ENCODE data around the gene ZFPL1.

The ZFPL1 gene

DNA sequence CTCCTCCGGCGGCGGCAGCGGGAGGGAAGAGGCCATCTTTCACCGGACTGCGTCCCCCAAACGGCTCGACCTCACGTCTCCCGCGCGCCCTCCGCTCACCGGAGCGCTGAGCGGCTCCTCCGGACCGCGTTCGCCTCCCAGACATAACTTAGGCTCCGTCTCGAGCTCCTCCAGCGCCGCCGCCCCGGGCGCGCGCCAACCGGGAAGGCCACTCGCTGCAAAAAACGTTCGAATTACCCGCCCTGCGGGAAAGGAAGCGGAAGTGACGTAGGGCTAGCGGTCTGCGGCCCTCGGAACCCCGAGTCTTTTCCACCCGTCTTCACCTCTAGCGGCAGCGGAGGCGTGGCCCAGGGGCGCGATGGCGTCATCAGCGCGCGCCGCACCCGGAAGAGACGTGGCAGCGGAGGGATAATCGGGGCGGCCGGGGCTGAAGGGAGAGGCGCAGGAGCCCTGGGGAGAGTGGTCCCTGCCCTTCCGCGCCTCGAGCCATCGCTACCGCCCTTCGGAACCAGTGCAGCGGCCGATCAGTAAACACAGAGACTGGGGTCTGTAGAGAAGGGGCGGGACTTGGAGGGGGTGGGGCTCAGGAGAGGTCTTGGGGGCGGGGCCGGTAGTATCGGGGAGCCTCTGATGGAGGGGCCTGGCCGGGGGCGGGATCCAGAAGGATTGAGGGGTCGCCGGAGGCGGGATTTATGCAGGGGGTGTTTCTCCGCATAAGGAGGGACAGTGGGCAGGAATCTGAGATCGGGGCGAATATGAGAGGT lies at the start of gene ZFPL1, which contains the start of gene CDCA5:
ZFPL1 (plus strand) TSS at position 389 of the 764 bp plus-strand sequence. CDS start 477 bp downstream, outside the sequence.
CDCA5 (minus strand) TSS at position 207 of the 764 bp plus-strand sequence; CDS start at position 145, 62 bp downstream.
- peak within 1 kb of the TSS; percentile 98 for H3K4me3 ChIP-seq (ENCODE audit: low read length)
- TF ChIP-seq, protein P1, sequence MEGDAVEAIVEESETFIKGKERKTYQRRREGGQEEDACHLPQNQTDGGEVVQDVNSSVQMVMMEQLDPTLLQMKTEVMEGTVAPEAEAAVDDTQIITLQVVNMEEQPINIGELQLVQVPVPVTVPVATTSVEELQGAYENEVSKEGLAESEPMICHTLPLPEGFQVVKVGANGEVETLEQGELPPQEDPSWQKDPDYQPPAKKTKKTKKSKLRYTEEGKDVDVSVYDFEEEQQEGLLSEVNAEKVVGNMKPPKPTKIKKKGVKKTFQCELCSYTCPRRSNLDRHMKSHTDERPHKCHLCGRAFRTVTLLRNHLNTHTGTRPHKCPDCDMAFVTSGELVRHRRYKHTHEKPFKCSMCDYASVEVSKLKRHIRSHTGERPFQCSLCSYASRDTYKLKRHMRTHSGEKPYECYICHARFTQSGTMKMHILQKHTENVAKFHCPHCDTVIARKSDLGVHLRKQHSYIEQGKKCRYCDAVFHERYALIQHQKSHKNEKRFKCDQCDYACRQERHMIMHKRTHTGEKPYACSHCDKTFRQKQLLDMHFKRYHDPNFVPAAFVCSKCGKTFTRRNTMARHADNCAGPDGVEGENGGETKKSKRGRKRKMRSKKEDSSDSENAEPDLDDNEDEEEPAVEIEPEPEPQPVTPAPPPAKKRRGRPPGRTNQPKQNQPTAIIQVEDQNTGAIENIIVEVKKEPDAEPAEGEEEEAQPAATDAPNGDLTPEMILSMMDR (IDR thresholded peaks at IDR 0.05; ENCODE audit: insufficient read depth, low read depth, low read length, missing control alignments), result no peak

GRCh38 chr11:65034423-65034822 lies 49.6 kb upstream of the ZFPL1 start:
- DNase-seq (ENCODE audit: low read depth), result no peak
- TF ChIP-seq, protein P1 (IDR thresholded peaks at IDR 0.05; ENCODE audit: insufficient read depth, low read depth, low read length, missing control alignments), result no peak
- H3K4me3 ChIP-seq (ENCODE audit: low read length), result no peak overlapping the region

More for the DNA sequence above, at the start of gene ZFPL1, which contains the start of gene CDCA5:
- peak; percentile 96 for DNase-seq (ENCODE audit: low read depth)

DNA sequence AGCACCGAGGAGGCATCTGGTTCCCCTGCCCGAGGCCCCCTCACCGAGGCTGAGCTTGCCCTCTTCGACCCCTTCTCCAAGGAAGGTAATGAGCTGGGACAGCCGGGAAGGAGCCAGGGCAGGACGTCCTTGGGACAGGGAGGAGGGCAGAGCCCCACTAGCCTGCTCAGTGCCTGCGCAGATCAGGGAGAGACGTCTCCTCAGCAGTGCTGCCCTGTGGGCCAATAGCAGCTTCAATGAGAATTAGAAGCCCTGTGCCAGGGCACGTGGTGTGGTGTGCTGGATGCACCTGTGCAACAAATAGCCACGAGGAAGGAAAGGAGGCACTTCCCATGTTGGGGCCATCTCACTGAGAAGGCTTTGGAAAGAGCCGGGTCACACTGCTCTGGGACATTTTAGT lies 48.4 kb upstream of the ZFPL1 start:
- no peak for DNase-seq (ENCODE audit: low read depth)
- TF ChIP-seq, protein P1 (IDR thresholded peaks at IDR 0.05; ENCODE audit: insufficient read depth, low read depth, low read length, missing control alignments), result no peak
- H3K4me3 ChIP-seq (ENCODE audit: low read length), result no peak overlapping the region

GRCh38 chr11:65036931-65037330 lies 47.1 kb upstream of the ZFPL1 start:
- no peak for DNase-seq (ENCODE audit: low read depth)
- TF ChIP-seq, protein P1 (IDR thresholded peaks at IDR 0.05; ENCODE audit: insufficient read depth, low read depth, low read length, missing control alignments), result no peak
- no peak overlapping the region for H3K4me3 ChIP-seq (ENCODE audit: low read length)

GRCh38 chr11:65040520-65040846 lies 43.5 kb upstream of the ZFPL1 start:
- TF ChIP-seq, protein P1 (IDR thresholded peaks at IDR 0.05; ENCODE audit: insufficient read depth, low read depth, low read length, missing control alignments), result no peak
- peak overlapping the region; percentile 66 for H3K4me3 ChIP-seq (ENCODE audit: low read length)

GRCh38 chr11:65040847-65041622 lies 43.0 kb upstream of the ZFPL1 start, which contains the start of gene SAC3D1:
Gene SAC3D1 (plus strand): TSS chr11:65041210. CDS start chr11:65041293, 83 bp downstream.
- peak within 1 kb of the TSS; percentile 66 for H3K4me3 ChIP-seq (ENCODE audit: low read length)
- TF ChIP-seq, protein P1 (IDR thresholded peaks at IDR 0.05; ENCODE audit: insufficient read depth, low read depth, low read length, missing control alignments), result no peak
- peak; percentile 91 for DNase-seq (ENCODE audit: low read depth)

More at GRCh38 chr11:65040520-65040846, 43.5 kb upstream of the ZFPL1 start:
- no peak for DNase-seq (ENCODE audit: low read depth)
